GM23338 (cell line): ENCODE measurements around the gene GYS2. TPM values are rescaled to one million over a fixed set of nuclear protein-coding genes. Genes with fewer than 3 reads are reported as not detected.

ENCODE experiments used
- ATAC-seq: fragments of 200-7000 bp; cut with Tn5 transposase; 3 replicates; pipeline ENCODE4 v1.9.1; 2020
- DNase-seq: peaks from one replicate; pipeline ENCODE4 v3.0.0-alpha.2; 2015; ENCODE audit warnings: low spot score
- H2AFZ ChIP-seq: fragments of 200-600 bp; sonication (generic); 2 replicates; pipeline ENCODE4 v1.8.0; 2016; ENCODE audit warnings: antibody characterized with exemption, mild to moderate bottlenecking, moderate library complexity
- H3F3A ChIP-seq: fragments of 200-600 bp; sonication (generic); replicated peaks from 2 replicates; pipeline ENCODE4 v1.8.0; 2017; ENCODE audit warnings: antibody characterized with exemption, mixed run types, low read depth
- H3K27ac ChIP-seq: fragments of 200-600 bp; sonication (generic); 2 replicates; pipeline ENCODE4 v1.6.1; 2016; ENCODE audit warnings: low read depth
- H3K27me3 ChIP-seq: fragments of 200-600 bp; sonication (generic); 2 replicates; pipeline ENCODE4 v1.8.0; 2016; ENCODE audit warnings: mild to moderate bottlenecking, mixed run types, moderate library complexity; ENCODE audit not compliant: insufficient read depth
- H3K36me3 ChIP-seq: fragments of 200-600 bp; sonication (generic); 2 replicates; pipeline ENCODE4 v1.8.0; 2016; ENCODE audit warnings: mild to moderate bottlenecking; ENCODE audit not compliant: insufficient read depth
- H3K4me1 ChIP-seq: fragments of 200-600 bp; sonication (generic); 2 replicates; pipeline ENCODE4 v1.8.0; 2016; ENCODE audit warnings: mild to moderate bottlenecking, moderate library complexity; ENCODE audit not compliant: insufficient read depth
- H3K4me2 ChIP-seq: fragments of 200-600 bp; sonication (generic); 2 replicates; pipeline ENCODE4 v1.7.1; 2017; ENCODE audit warnings: mixed run types
- H3K4me3 ChIP-seq: fragments of 200-600 bp; sonication (generic); 2 replicates; pipeline ENCODE4 v1.6.1; 2016; ENCODE audit warnings: mixed run types
- H3K79me2 ChIP-seq: fragments of 200-600 bp; sonication (generic); replicated peaks from 2 replicates; pipeline ENCODE4 v1.8.0; 2017; ENCODE audit warnings: mild to moderate bottlenecking; ENCODE audit not compliant: insufficient read depth
- H3K9me2 ChIP-seq: fragments of 200-600 bp; sonication (generic); 2 replicates; pipeline ENCODE4 v1.8.0; 2017; ENCODE audit not compliant: insufficient read depth
- H4K20me1 ChIP-seq: fragments of 200-600 bp; sonication (generic); replicated peaks from 2 replicates; pipeline ENCODE4 v1.8.0; 2017; ENCODE audit warnings: mild to moderate bottlenecking; ENCODE audit not compliant: insufficient read depth
- H3K27ac Mint-ChIP-seq: 2 replicates; pipeline ENCODE4 v1.8.0; 2020; ENCODE audit warnings: inconsistent platforms, mild to moderate bottlenecking, moderate library complexity, mixed read lengths
- H3K27me3 Mint-ChIP-seq: 3 replicates; pipeline ENCODE4 v1.8.0; 2022; ENCODE audit warnings: low read depth, mild to moderate bottlenecking, moderate library complexity, mixed read lengths, inconsistent platforms; ENCODE audit not compliant: insufficient read depth, poor library complexity
- H3K36me3 Mint-ChIP-seq: 3 replicates; pipeline ENCODE4 v1.8.0; 2021; ENCODE audit warnings: low read depth, mild to moderate bottlenecking, inconsistent platforms, moderate library complexity, mixed read lengths
- H3K4me1 Mint-ChIP-seq: 3 replicates; pipeline ENCODE4 v1.8.0; 2020; ENCODE audit warnings: mild to moderate bottlenecking, inconsistent platforms, mixed read lengths
- H3K4me3 Mint-ChIP-seq: 3 replicates; pipeline ENCODE4 v1.8.0; 2021; ENCODE audit warnings: moderate library complexity, mild to moderate bottlenecking, inconsistent platforms, mixed read lengths
- H3K9me3 Mint-ChIP-seq: 3 replicates; pipeline ENCODE4 v1.8.0; 2020; ENCODE audit warnings: moderate library complexity, mild to moderate bottlenecking, inconsistent platforms, mixed read lengths
- CREB1 ChIP-seq: fragments of 250-450 bp; sonication (Bioruptor Pico); IDR thresholded peaks from 2 replicates; pipeline ENCODE4 v1.5.0; 2020; ENCODE audit warnings: low read depth, mild to moderate bottlenecking, moderate library complexity
- EZH2 ChIP-seq: fragments of 200-600 bp; sonication (generic); IDR thresholded peaks from one replicate; pipeline ENCODE4 v1.8.0; 2017; ENCODE audit warnings: antibody characterized with exemption, mild to moderate bottlenecking, low read depth; ENCODE audit not compliant: unreplicated experiment
- EZH2phosphoT487 ChIP-seq: fragments of 200-600 bp; sonication (generic); IDR thresholded peaks from one replicate; pipeline ENCODE4 v1.8.1; 2018; ENCODE audit warnings: antibody characterized with exemption; ENCODE audit not compliant: unreplicated experiment
- JUNB ChIP-seq: IDR thresholded peaks from one replicate; pipeline ENCODE4 v1.6.1; 2016; ENCODE audit warnings: antibody characterized with exemption; ENCODE audit not compliant: unreplicated experiment
- NANOG ChIP-seq: IDR thresholded peaks from 2 replicates; pipeline ENCODE4 v1.6.1; 2016; ENCODE audit warnings: antibody characterized with exemption, borderline replicate concordance
- POLR2AphosphoS5 ChIP-seq: IDR thresholded peaks from 2 replicates; pipeline ENCODE4 v1.6.1; 2016; ENCODE audit warnings: antibody characterized with exemption, low read depth
- STAT1 ChIP-seq: IDR thresholded peaks from one replicate; pipeline ENCODE4 v1.6.1; 2016; ENCODE audit warnings: antibody characterized with exemption; ENCODE audit not compliant: unreplicated experiment
- ZNF114 ChIP-seq: fragments of 250-450 bp; sonication (Bioruptor Pico); IDR thresholded peaks from 2 replicates; pipeline ENCODE4 v1.5.0; 2020; ENCODE audit warnings: mild to moderate bottlenecking, moderate library complexity
- ZNF331 ChIP-seq: fragments of 250-450 bp; sonication (Bioruptor Pico); IDR thresholded peaks from 2 replicates; pipeline ENCODE4 v1.5.0; 2020; ENCODE audit warnings: low read depth, mild to moderate bottlenecking, moderate library complexity
- polyA plus RNA-seq: library from polyadenylated mRNA; unstranded; fragments of >200 nt; fragmentation: Nextera tagmentation; extraction: Ambion mirVana; gene quantifications from 2 replicates; pipeline ENCODE4 v1.2.1, GENCODE V29; 2016
- total RNA-seq: library from RNA; depleted of rRNA; stranded (reverse); fragments of >200 nt; shearing (Covaris generic); gene quantifications from 2 replicates; pipeline ENCODE4 v1.2.3, GENCODE V29; 2014
- TF ChIP-seq, protein P1 (sequence below), 2 experiments: fragments of 200-600 bp in 1 of 2; sonication (generic) in 1 of 2; conservative IDR thresholded peaks; 2 replicates each; pipeline versions ENCODE4 v1.5.1 to v1.6.1; 2016 to 2017; ENCODE audit warnings: antibody characterized with exemption in 2 of 2, low read depth in 2 of 2, mild to moderate bottlenecking in 2 of 2, moderate library complexity in 1 of 2
- TF ChIP-seq, protein P2 (sequence below): IDR thresholded peaks from one replicate; pipeline ENCODE4 v1.6.1; 2018; ENCODE audit warnings: antibody characterized with exemption; ENCODE audit not compliant: unreplicated experiment
- TF ChIP-seq, protein P3 (sequence below): fragments of 250-450 bp; sonication (Bioruptor Pico); IDR thresholded peaks from 2 replicates; pipeline ENCODE4 v1.5.0; 2020; ENCODE audit warnings: mild to moderate bottlenecking, moderate library complexity
- TF ChIP-seq, protein P4 (sequence below): IDR thresholded peaks from 2 replicates; pipeline ENCODE4 v1.6.1; 2016; ENCODE audit warnings: antibody characterized with exemption

GYS2 gene
- total and polyA plus RNA-seq, 2 experiments from 2014 or later: not detected

DNA sequence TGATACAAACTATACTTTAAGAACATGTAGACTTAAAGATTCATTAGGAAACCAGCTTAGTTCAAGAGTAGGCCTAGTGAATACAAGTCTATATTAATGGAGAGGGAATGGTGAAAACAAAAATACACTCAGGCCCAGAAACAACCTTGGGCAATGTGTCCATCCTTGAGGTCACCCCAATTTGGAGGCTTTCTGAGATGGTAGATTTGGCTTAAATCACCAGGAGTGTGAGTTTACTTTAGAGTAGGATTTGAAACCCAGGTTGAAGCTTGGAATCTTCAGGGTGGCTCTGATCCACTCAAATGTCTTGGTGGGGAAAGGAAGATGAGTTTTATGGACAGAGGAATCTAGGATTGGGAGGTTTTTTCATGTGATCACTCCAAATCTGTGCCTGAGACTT lies 42.5 kb upstream of the GYS2 start:
- ATAC-seq (no peak), DNase-seq (no peak)
- peak overlapping the region; percentile 3; the same call in 1 of the 2 replicates for H3K27ac ChIP-seq
- H3K27ac Mint-ChIP-seq: peak overlapping the region; percentile 72
- no peak for TF ChIP-seq POLR2AphosphoS5
- no peak for TF ChIP-seq EZH2
- TF ChIP-seq, protein P1, sequence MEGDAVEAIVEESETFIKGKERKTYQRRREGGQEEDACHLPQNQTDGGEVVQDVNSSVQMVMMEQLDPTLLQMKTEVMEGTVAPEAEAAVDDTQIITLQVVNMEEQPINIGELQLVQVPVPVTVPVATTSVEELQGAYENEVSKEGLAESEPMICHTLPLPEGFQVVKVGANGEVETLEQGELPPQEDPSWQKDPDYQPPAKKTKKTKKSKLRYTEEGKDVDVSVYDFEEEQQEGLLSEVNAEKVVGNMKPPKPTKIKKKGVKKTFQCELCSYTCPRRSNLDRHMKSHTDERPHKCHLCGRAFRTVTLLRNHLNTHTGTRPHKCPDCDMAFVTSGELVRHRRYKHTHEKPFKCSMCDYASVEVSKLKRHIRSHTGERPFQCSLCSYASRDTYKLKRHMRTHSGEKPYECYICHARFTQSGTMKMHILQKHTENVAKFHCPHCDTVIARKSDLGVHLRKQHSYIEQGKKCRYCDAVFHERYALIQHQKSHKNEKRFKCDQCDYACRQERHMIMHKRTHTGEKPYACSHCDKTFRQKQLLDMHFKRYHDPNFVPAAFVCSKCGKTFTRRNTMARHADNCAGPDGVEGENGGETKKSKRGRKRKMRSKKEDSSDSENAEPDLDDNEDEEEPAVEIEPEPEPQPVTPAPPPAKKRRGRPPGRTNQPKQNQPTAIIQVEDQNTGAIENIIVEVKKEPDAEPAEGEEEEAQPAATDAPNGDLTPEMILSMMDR (conservative IDR thresholded peaks at IDR 0.05; ENCODE audit: low read depth in 2 of 2): no peak
- TF ChIP-seq STAT1: no peak
- no peak for TF ChIP-seq ZNF114 (CRISPR knock-in tag)
- no peak for TF ChIP-seq CREB1 (CRISPR knock-in tag)
- no peak for TF ChIP-seq NANOG
- TF ChIP-seq, protein P2, sequence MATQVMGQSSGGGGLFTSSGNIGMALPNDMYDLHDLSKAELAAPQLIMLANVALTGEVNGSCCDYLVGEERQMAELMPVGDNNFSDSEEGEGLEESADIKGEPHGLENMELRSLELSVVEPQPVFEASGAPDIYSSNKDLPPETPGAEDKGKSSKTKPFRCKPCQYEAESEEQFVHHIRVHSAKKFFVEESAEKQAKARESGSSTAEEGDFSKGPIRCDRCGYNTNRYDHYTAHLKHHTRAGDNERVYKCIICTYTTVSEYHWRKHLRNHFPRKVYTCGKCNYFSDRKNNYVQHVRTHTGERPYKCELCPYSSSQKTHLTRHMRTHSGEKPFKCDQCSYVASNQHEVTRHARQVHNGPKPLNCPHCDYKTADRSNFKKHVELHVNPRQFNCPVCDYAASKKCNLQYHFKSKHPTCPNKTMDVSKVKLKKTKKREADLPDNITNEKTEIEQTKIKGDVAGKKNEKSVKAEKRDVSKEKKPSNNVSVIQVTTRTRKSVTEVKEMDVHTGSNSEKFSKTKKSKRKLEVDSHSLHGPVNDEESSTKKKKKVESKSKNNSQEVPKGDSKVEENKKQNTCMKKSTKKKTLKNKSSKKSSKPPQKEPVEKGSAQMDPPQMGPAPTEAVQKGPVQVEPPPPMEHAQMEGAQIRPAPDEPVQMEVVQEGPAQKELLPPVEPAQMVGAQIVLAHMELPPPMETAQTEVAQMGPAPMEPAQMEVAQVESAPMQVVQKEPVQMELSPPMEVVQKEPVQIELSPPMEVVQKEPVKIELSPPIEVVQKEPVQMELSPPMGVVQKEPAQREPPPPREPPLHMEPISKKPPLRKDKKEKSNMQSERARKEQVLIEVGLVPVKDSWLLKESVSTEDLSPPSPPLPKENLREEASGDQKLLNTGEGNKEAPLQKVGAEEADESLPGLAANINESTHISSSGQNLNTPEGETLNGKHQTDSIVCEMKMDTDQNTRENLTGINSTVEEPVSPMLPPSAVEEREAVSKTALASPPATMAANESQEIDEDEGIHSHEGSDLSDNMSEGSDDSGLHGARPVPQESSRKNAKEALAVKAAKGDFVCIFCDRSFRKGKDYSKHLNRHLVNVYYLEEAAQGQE: no peak
- no peak for TF ChIP-seq JUNB
- TF ChIP-seq, protein P3, sequence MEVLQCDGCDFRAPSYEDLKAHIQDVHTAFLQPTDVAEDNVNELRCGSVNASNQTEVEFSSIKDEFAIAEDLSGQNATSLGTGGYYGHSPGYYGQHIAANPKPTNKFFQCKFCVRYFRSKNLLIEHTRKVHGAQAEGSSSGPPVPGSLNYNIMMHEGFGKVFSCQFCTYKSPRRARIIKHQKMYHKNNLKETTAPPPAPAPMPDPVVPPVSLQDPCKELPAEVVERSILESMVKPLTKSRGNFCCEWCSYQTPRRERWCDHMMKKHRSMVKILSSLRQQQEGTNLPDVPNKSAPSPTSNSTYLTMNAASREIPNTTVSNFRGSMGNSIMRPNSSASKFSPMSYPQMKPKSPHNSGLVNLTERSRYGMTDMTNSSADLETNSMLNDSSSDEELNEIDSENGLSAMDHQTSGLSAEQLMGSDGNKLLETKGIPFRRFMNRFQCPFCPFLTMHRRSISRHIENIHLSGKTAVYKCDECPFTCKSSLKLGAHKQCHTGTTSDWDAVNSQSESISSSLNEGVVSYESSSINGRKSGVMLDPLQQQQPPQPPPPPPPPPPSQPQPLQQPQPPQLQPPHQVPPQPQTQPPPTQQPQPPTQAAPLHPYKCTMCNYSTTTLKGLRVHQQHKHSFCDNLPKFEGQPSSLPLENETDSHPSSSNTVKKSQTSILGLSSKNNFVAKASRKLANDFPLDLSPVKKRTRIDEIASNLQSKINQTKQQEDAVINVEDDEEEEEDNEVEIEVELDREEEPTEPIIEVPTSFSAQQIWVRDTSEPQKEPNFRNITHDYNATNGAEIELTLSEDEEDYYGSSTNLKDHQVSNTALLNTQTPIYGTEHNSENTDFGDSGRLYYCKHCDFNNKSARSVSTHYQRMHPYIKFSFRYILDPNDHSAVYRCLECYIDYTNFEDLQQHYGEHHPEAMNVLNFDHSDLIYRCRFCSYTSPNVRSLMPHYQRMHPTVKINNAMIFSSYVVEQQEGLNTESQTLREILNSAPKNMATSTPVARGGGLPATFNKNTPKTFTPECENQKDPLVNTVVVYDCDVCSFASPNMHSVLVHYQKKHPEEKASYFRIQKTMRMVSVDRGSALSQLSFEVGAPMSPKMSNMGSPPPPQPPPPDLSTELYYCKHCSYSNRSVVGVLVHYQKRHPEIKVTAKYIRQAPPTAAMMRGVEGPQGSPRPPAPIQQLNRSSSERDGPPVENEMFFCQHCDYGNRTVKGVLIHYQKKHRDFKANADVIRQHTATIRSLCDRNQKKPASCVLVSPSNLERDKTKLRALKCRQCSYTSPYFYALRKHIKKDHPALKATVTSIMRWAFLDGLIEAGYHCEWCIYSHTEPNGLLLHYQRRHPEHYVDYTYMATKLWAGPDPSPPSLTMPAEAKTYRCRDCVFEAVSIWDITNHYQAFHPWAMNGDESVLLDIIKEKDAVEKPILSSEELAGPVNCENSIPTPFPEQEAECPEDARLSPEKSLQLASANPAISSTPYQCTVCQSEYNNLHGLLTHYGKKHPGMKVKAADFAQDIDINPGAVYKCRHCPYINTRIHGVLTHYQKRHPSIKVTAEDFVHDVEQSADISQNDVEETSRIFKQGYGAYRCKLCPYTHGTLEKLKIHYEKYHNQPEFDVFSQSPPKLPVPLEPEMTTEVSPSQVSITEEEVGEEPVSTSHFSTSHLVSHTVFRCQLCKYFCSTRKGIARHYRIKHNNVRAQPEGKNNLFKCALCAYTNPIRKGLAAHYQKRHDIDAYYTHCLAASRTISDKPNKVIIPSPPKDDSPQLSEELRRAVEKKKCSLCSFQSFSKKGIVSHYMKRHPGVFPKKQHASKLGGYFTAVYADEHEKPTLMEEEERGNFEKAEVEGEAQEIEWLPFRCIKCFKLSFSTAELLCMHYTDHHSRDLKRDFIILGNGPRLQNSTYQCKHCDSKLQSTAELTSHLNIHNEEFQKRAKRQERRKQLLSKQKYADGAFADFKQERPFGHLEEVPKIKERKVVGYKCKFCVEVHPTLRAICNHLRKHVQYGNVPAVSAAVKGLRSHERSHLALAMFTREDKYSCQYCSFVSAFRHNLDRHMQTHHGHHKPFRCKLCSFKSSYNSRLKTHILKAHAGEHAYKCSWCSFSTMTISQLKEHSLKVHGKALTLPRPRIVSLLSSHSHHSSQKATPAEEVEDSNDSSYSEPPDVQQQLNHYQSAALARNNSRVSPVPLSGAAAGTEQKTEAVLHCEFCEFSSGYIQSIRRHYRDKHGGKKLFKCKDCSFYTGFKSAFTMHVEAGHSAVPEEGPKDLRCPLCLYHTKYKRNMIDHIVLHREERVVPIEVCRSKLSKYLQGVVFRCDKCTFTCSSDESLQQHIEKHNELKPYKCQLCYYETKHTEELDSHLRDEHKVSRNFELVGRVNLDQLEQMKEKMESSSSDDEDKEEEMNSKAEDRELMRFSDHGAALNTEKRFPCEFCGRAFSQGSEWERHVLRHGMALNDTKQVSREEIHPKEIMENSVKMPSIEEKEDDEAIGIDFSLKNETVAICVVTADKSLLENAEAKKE (CRISPR knock-in tag): no peak
- TF ChIP-seq, protein P4, sequence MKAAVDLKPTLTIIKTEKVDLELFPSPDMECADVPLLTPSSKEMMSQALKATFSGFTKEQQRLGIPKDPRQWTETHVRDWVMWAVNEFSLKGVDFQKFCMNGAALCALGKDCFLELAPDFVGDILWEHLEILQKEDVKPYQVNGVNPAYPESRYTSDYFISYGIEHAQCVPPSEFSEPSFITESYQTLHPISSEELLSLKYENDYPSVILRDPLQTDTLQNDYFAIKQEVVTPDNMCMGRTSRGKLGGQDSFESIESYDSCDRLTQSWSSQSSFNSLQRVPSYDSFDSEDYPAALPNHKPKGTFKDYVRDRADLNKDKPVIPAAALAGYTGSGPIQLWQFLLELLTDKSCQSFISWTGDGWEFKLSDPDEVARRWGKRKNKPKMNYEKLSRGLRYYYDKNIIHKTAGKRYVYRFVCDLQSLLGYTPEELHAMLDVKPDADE: no peak
- no peak for TF ChIP-seq ZNF331 (CRISPR knock-in tag)
- TF ChIP-seq EZH2phosphoT487: no peak
- H4K20me1 ChIP-seq: peaks cover 65% of the 10 kb centered on the region
- no peak overlapping the region for H3K4me2 ChIP-seq
- H3K9me2 ChIP-seq: no peaks in the 10 kb centered on the region
- H3K9me3 Mint-ChIP-seq: no peaks in the 10 kb centered on the region
- no peak overlapping the region for H3K4me3 ChIP-seq
- peaks cover 2% of the 10 kb centered on the region for H3K27me3 Mint-ChIP-seq
- H3K36me3 ChIP-seq: peaks cover 87% of the 10 kb centered on the region
- peaks cover 93% of the 10 kb centered on the region for H3K79me2 ChIP-seq
- H2AFZ ChIP-seq: no peak overlapping the region
- H3K27me3 ChIP-seq: no peaks in the 10 kb centered on the region
- H3K36me3 Mint-ChIP-seq: peaks cover 100% of the 10 kb centered on the region
- no peak overlapping the region; the same call in 2 of the 3 replicates for H3K4me3 Mint-ChIP-seq
- H3F3A ChIP-seq: no peaks in the 10 kb centered on the region
- peaks cover 38% of the 10 kb centered on the region for H3K4me1 ChIP-seq
- H3K4me1 Mint-ChIP-seq: peaks cover 67% of the 10 kb centered on the region
